ENCODE results near the gene SKAP1. TPM values are rescaled to one million over a fixed set of nuclear protein-coding genes. Genes with fewer than 3 reads are reported as not detected.
A peak's percentile ranks its signal among the peaks of the same experiment; 100 is the strongest.

SKAP1 gene
- total RNA-seq, 4 donors from 2014 or later, result 1.1 to 1.7 (median 1.2) TPM

- 92% methylated on average over 3 of the region's 3 CpGs for WGBS
- intact Hi-C loops (cut with DNase I), result no loop called here
- no peaks in the 10 kb centered on the region for H3K4me1 ChIP-seq
Measured at GRCh38 chr17:48439110-48439850, 9.3 kb upstream of the SKAP1 start.

GRCh38 chr17:48438516-48439061, 8.6 kb upstream of the SKAP1 start:
- H3K36me3 ChIP-seq, result no peaks in the 10 kb centered on the region
- peak; percentile 57 for DNase-seq (ENCODE audit: extremely low spot score)
- no peaks in the 10 kb centered on the region for H3K4me1 ChIP-seq
- WGBS, result 48% methylated on average over 3 of the region's 3 CpGs
- H3K27me3 ChIP-seq, result peaks cover 0 to 28% (median 0%) of the 10 kb centered on the region in 4 donors
- TF ChIP-seq, protein P1, sequence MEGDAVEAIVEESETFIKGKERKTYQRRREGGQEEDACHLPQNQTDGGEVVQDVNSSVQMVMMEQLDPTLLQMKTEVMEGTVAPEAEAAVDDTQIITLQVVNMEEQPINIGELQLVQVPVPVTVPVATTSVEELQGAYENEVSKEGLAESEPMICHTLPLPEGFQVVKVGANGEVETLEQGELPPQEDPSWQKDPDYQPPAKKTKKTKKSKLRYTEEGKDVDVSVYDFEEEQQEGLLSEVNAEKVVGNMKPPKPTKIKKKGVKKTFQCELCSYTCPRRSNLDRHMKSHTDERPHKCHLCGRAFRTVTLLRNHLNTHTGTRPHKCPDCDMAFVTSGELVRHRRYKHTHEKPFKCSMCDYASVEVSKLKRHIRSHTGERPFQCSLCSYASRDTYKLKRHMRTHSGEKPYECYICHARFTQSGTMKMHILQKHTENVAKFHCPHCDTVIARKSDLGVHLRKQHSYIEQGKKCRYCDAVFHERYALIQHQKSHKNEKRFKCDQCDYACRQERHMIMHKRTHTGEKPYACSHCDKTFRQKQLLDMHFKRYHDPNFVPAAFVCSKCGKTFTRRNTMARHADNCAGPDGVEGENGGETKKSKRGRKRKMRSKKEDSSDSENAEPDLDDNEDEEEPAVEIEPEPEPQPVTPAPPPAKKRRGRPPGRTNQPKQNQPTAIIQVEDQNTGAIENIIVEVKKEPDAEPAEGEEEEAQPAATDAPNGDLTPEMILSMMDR (IDR thresholded peaks at IDR 0.05), result no peak
- TF ChIP-seq POLR2AphosphoS5 (IDR thresholded peaks at IDR 0.05), result no peak
- TF ChIP-seq EP300 (IDR thresholded peaks at IDR 0.05), result no peak
- TF ChIP-seq POLR2A (IDR thresholded peaks at IDR 0.05; ENCODE audit: low read depth), result no peak
- H3K27ac ChIP-seq (replicated peaks in 1 of 4), result no peak overlapping the region
- no peak overlapping the region for H3K4me3 ChIP-seq
- intact Hi-C loops (cut with DNase I), result no loop called here
- H3K9me3 ChIP-seq, result no peaks in the 10 kb centered on the region

More at GRCh38 chr17:48439110-48439850, 9.3 kb upstream of the SKAP1 start:
- no peak overlapping the region for H3K27ac ChIP-seq (replicated peaks in 1 of 4)
- H3K36me3 ChIP-seq, result no peaks in the 10 kb centered on the region
- TF ChIP-seq POLR2A (IDR thresholded peaks at IDR 0.05; ENCODE audit: low read depth), result no peak
- no peak for TF ChIP-seq EP300 (IDR thresholded peaks at IDR 0.05)
- no peak for TF ChIP-seq POLR2AphosphoS5 (IDR thresholded peaks at IDR 0.05)
- TF ChIP-seq, protein P1 (IDR thresholded peaks at IDR 0.05), result no peak
- no peak for DNase-seq (ENCODE audit: extremely low spot score)
- no peaks in the 10 kb centered on the region for H3K9me3 ChIP-seq
- H3K27me3 ChIP-seq, result peaks cover 0 to 25% (median 0%) of the 10 kb centered on the region in 4 donors
- no peak overlapping the region for H3K4me3 ChIP-seq

DNA sequence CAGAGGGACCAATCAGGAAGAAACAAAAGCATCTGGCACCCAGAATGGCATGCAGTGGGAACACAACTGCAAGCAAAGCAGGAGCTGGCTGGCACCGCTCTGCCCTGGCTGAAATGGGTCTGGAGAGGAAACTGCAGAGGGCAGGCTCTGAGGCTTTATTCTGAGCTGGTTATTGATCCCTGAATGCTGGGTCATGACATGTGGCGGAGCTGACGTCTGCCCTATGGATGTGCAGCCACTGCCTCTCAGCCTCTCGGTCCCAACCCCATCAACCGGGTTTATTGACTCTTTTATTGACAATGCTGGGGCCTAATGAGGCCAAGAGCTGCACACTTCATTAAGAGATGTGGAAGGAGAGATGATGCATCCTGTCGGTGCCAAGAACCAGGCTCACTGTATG, 3.9 kb upstream of the SKAP1 start:
- TF ChIP-seq EP300 (IDR thresholded peaks at IDR 0.05) (no peak), POLR2A (IDR thresholded peaks at IDR 0.05; ENCODE audit: low read depth) (no peak), POLR2AphosphoS5 (IDR thresholded peaks at IDR 0.05) (no peak)
- TF ChIP-seq, protein P1 (IDR thresholded peaks at IDR 0.05), result no peak
- H3K4me1 ChIP-seq, result peaks cover 0 to 8% (median 6%) of the 10 kb centered on the region in 4 donors

DNA sequence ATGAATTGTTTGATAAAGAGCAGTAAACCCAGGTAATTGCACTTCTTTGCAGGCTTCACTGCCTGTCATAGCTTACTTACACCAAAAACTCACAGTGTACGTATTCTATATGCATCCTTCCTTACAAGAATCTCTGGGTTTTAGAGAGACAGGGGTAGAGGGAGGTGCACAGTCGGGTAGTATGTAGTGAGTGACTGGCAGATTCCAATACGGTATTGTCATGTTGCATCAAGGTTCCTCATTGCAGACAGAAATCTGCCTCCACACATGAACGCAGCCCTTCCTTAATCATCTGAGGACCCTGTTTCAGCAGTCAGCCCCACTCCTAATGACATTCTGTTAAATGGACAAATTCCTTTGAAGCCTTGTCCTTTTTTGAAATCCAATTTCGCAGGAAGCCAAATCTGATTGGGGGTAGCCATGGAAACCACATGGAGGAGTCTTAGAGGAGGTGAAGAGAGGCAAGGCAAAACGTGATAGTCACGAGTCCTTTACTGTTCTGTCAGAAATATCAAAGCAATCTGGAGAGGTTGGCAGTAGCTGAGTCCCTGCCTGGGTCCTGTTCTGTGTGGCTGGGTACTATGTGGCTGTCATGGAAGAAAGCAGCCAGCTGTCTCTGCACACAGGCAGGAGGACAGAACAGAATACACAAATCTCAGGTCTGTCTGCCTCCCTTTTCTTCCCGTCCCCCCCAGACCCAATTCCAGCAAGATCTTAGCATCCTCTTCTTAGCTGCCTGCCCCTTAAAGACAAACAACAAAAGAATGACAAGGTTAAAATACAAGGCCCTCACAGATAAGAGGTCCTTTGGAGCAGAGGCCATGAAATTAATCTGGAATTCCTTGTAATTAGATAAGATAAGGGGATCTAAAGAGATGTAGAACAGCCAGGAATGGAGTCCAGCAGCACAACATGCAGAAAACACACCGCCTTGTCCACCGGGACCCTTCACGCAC, 3.1 kb upstream of the SKAP1 start:
- Histone ChIP-seq H3K27me3 (peaks cover 0 to 76% (median 18%) of the 10 kb centered on the region in 4 donors), H3K27ac (replicated peaks in 1 of 4) (no peak overlapping the region), H3K36me3 (no peaks in the 10 kb centered on the region), H3K4me3 (no peak overlapping the region), H3K4me1 (peaks cover 0 to 8% (median 6%) of the 10 kb centered on the region in 4 donors), H3K9me3 (no peaks in the 10 kb centered on the region)
- 52% methylated on average over 11 of the region's 11 CpGs for WGBS
- intact Hi-C loops (cut with DNase I), result no loop called here
- TF ChIP-seq POLR2AphosphoS5 (IDR thresholded peaks at IDR 0.05) (no peak), EP300 (IDR thresholded peaks at IDR 0.05) (no peak), POLR2A (IDR thresholded peaks at IDR 0.05; ENCODE audit: low read depth) (no peak)
- TF ChIP-seq, protein P1 (IDR thresholded peaks at IDR 0.05), result no peak
- DNase-seq (ENCODE audit: extremely low spot score), result no peak

More for the DNA sequence above, 3.9 kb upstream of the SKAP1 start:
- 66% methylated on average over 6 of the region's 6 CpGs for WGBS
- no peak for DNase-seq (ENCODE audit: extremely low spot score)
- Histone ChIP-seq H3K9me3 (no peaks in the 10 kb centered on the region), H3K27ac (replicated peaks in 1 of 4) (no peak overlapping the region), H3K4me3 (no peak overlapping the region), H3K27me3 (peaks cover 0 to 74% (median 18%) of the 10 kb centered on the region in 4 donors), H3K36me3 (no peaks in the 10 kb centered on the region)
- intact Hi-C loops (cut with DNase I), result no loop called here

Measured in esophagus muscularis mucosa (tissue), 4 donors.